ENCODE measurements around the gene FAM162A. TPM values are rescaled to one million over a fixed set of nuclear protein-coding genes. Genes with fewer than 3 reads are reported as not detected.

The FAM162A gene
- total RNA-seq, 1 donor from 2014 or later, result 9.0 TPM

Small RNA genes within 50 kb of the gene (small RNA-seq; reads per million reads assigned to genes)
- not detected for gene AC083798.1

Other genes with a start within 250 kb of the FAM162A start
- gene CASR, start 200.5 kb upstream of the FAM162A start, total RNA-seq, result not detected
- gene CSTA, start 58.9 kb upstream of the FAM162A start, total RNA-seq, result not detected
- 24.5 TPM for gene MIX23, start 951 bp upstream of the FAM162A start, total RNA-seq
- gene WDR5B, start 31.9 kb downstream of the FAM162A start, total RNA-seq, result 9.4 TPM
- gene KPNA1, start 130.8 kb downstream of the FAM162A start, total RNA-seq, result 46.5 TPM
- gene PARP9, start 180.1 kb downstream of the FAM162A start, total RNA-seq, result 4.1 TPM
- gene DTX3L, start 180.2 kb downstream of the FAM162A start, total RNA-seq, result 2.4 TPM
- not detected for gene PARP15, start 193.5 kb downstream of the FAM162A start, total RNA-seq